ENCODE data around the gene UXS1.

UXS1 gene

DNA sequence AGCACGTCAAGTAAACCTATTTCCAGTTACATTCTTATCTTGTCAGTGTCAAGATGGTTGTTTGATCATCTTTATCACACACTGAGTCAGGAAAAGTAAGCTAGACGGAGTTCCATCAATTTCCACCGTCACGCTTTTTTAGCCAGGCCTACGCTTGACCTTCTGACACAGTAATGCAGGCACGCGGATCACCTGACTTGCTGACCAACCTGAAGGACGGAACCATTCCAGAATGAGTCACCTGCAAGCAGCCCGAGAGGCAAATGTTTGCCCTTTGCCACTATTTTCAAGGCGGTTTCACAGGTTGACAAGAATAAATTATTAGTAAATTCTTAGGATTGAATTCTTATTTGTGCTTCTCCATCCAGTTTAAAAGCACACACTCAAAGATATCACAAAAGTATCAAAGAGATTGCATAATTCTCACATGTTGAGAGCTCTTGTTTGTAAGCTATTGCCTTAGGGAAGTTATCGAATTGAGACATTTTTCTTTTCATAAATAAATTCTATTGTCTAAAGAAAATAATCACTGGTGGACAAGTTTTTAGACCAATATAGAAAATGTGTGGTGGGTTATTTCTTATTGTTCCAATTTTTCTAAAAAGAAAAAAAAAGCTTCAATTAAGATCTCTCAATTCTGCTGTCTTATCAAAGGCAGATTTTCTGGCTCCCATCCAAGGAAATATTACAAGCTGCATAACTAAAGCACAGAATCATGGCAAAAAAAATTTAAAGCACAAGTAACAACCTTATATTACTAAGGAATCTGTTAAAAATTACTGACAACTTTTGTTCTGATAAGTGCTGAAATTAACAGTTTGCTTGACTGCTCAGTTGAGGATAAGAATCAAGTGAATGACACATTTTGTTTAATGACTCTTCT lies 31.9 kb downstream of the UXS1 start:
- DNase-seq, result no peak

DNA sequence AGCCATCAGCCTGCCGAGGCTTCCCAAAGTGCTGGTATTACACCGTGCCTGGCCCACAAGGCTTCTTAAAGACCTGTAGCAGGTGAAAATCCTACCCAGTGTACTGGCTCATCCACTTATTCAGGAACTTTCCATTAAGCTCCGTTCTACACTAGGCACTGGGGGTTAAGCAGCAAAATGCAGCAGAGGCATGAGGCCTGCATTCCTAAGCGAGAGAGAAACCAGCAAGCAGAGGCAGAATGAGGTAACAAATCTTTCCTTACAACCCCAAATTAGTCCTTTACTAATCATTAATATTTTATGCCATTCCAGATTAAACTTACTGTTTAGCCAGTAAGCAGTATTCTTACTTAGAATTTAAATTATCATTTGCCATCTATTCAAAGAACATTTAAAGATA lies 32.8 kb downstream of the UXS1 start:
- no peak for DNase-seq

DNA sequence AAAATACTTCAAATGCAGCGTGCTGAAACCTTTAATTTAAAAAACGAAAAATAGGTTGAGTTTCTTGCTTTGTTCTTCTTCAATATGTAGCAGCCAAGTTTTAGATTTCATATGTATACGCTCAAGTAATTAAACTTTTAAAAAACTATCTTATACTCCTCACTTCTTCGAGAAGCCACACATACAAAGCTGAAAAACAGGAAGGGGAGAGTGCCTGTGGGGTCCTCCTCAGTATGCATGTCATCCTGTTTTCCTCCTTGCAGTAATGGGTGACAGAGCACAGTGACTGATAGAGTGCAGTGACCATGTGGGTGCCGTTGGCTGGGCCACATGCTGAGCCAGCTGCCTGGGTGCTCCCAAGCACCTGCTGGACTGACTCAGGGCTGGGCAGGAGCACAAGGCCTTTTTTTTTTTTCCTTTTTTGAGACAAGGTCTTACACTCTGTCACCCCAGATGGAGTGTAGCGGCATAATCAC lies 33.3 kb downstream of the UXS1 start:
- DNase-seq, result peak in 1 of 51 donors; percentile 9

DNA sequence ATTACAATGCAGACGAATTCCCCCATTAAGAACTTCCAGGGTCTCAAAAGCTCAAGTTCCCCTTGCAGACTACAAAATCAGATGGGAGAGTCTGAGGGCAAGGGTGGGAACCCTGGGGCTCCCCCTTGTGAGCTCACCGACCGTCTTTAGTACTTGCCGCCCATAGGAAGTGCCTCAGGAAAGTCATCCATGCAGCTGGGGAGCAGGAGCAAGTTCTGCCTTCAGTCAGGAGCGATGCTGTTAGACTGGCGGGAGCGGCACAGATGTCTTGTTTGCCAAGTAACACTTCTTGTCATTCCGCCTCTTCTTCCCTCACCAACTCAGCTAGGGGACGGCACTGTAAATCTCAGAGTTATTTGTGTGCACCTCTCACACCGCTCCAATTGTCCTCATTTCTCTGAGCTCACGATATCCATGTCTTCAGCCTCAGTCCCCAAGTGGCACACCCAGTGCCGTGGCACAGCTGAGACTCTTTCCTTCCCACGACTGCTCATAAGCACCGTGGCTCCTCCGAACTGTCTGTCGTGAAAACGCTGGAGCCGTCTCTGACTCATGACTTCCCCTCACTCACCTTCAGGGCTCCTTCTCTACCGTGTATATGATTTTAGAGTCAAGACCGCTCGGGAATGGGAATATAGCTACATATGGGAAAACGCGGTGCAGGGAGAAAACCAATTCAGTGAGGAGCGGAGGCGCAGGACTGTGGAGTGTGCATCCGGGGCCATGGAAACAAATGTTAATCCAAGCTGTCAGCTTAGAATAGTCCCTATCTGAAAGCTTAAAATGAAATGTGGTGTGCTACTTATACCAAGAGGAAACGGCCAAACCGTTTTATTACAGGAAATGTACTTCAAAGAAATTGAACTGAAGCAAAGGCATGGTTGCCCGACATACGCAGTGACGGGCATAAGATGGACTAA lies 34.0 kb downstream of the UXS1 start:
- peak in 1 of 51 donors; percentile 73 for DNase-seq

DNA sequence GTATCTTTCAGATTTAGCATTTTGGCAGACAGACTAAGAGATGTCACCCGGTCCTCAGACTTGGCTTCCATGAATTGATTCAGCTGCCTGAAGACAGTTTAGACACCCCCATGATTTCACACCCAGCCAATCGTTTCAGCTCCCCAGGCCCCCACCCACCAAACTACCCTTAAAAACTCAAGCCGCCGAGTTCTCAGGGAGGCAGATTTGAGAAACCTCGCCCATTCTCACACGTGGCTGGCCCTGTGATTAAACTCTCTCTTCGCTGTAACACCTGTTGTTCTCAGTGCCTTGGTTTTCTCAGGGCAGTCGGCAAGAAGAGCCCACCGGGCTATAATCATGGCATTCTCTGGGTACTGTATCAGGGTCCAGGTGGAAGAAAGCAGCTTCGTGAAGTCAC lies 35.2 kb downstream of the UXS1 start:
- no peak for DNase-seq

DNA sequence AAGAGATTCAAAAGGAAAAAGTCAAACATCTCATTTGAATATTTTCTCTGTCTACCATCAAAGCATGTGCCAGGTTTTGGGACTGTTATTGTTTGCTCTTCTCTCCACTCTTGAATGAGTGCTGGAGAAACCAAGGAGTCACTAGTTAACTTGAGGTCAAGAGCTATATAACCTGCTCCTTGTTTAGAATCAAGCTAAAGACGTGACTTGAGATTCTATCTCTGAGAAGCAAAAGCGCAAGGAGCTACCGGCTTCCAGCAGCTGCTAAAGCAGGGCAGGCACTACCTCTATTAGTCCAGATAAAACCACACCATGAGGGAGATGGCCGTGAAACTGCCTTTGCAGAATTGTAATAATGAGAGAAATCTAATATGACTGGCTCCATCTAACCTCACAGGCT lies 36.0 kb downstream of the UXS1 start:
- no peak for DNase-seq

DNA sequence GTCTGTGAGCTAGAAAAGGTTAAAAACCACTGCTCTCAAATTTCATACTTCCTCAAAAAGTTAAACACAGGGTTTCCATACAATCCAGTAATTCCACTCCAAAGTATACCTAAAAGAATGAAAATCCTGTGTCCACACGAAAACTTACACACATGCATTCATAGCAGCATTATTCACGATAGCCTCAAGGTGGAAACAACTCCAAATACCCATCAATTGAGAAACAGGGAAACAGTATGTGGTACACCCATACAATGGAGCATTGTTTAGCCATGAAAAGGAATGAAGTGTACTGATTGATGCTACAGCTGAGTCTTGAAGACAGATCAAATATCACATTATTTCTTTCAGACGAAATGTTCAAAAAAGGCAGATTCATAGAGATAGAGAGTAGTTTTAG lies 36.7 kb downstream of the UXS1 start:
- no peak for DNase-seq

DNA sequence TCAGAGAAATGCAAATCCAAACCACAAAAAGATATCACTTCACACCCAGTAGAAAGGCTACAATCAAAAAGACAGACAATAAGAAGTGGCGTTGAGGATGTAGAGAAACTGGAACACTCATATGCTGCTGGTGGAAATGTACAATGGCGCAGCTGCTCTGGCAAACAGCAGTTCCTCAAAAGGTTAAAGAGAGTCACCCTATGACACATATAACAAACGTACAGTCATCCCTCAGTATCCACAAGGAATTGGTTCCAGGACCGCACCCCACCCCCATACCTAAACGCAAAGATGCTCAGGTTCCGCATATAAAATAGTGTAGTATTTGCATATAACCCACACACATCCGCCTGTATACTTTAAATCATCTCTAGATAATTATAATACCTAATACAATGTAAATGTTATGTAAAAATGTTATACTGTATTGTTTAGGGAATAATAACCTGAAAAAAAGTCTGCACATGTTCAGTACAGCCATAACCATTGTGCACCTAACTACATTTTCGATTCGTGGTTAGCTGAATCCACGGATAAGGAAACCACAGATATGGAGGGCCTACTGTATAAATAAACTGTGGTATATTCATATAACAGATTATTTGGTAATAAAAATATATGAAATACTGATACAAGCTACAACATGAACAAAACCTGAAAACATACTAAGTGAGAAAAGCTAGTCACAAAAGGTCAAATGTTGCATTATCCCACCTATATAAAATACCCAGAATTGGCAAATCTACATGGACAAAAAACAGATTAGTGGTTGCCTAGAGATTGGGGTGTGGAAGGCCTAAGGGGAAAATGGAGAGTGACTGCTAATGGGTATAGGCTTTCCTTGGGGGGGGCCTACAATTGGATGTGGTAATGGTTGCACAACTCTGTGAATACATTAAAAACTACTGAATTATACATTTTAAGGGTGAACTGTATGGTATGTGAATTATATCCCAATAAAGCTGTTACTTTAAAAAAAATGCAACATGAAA lies 37.5 kb downstream of the UXS1 start:
- no peak for DNase-seq

DNA sequence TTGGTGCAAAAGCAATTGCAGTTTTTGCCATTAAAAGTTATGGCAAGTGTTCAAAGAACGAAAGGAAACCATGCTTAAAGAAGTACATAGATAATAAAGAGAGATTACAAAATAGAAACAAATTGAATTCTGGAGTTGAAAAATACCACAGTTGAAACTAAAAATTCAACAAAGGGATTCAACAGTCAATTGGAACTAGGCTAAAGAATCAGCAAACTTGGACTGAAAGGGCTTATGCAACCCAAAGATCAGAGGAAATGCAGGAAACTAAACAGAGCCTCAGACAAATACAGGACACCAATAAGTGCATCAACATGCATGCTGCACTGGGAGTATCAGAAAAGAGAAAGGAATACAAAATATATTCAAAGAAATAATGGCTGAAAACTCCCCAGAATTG lies 40.3 kb downstream of the UXS1 start:
- no peak for DNase-seq

DNA sequence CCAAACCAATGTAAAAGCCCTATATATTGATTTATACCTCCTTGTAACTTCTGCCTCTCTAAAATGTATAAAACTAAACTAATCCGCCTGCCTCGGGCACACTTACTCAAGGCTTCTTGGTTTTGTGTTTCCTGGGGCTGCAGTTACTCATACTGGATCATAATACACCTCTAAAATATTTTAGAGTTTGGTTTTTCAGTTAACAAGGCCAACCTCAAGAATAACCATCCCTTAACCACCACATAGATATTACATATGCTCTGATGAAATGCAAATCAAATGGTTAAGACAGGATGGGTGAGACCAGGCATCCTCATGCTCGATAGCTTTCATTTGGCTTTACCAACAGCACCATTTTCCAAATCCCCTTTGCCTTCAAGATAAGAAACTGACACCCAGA lies 46.4 kb downstream of the UXS1 start:
- no peak for DNase-seq

DNA sequence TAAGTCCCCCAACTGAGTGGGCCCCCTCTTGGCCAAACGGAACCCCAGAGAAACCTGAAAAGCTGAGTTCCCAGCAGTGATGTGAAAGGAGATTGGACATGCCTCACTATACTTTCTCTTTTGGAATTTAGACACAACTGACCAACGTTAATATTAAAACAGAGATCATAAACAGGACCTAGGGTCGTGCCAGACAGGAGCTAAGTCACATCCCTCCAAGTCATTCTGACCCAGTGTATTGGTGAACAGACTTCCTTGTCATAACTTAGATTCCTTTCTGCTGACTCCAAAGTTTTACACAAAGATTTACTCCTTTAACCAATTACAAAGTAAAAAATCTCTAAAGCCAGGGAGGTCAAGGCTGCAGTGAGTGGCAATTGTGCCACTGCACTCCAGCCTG lies 46.9 kb downstream of the UXS1 start:
- no peak for DNase-seq

DNA sequence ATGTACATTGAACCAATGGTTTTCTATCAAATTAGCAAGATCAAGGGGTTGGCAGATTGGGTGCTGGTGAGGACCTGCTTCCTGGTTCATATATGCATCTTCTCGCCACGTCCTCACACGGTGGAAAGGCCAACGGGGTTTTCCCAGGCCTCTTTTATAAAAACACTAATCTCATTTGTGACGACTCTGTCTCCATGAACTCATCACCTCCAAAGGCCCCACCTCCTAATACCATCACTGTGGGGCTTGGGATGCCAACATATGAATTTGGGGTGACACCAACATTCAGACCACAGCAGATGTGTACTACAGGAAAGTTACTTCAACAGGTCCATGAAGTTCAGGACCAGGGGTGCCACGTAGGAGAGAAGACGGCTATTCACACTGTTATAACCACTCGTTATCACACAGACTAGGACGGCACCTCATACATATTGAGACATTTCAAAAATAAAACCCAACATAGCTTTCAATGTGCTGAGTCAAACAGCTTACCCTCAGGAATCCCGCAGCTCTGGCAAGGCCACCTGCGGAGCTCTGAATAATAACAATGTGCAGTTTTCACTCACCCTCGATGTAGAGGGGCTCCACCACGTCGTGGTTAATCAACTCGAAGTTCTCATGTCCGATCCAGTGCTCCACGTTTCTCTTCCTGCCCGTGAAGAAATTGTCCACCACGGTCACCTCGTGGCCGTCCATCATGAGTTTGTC lies 49.3 kb downstream of the UXS1 start:
- DNase-seq, result no peak

DNA sequence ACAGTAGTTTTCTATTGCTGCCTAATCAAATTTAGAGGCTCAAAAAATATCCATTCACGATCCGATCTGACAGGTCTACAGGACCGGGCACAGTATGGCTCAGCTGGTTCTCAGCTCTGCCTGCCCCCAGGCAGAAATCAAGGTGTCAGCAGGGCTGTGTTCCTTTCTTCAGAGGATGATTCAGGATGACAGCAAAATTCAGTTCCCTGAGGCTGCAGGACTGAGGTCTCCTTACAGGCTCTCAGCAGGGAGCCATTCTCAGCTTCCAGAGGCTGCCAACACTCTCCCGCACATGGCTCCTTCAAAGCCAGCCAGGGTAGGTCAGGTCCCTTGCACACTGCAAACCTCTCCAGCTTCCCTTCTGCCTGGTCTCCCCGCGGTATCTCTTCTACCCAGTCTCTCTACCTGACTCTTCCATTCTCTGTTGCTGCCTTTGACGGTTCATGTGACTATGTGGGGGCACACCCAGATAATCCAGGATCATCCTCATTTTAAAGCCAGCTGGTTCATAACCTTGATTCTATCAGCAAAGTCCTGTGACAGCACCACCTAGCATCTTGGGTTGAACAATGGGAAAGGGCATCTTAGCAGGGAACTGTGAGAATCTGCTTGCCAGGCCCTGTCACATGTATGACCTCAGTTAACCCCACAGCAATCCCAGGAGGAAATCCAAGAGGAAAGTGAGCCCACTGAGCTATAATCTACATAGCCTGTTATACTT lies 50.4 kb downstream of the UXS1 start:
- DNase-seq, result no peak

DNA sequence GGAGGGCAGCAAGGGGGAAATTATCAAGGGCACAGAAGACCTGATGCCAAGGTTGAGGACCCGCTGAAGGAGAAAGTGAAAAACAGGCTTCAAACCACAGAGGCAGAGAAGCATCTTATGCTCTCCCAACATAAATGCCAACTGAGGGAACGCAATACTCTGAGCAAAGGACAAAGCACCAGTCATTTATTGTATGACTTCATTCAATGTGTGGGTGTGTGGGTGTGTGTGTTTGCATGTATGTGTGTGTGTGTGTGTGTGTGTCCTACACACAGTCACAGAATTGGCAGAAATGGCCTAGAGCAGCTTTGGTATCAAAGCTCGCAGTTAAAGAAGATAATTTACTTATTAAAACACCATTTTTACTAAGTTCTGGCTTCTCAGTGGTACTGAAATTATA lies 51.4 kb downstream of the UXS1 start:
- DNase-seq, result peak in 1 of 51 donors; percentile 12

DNA sequence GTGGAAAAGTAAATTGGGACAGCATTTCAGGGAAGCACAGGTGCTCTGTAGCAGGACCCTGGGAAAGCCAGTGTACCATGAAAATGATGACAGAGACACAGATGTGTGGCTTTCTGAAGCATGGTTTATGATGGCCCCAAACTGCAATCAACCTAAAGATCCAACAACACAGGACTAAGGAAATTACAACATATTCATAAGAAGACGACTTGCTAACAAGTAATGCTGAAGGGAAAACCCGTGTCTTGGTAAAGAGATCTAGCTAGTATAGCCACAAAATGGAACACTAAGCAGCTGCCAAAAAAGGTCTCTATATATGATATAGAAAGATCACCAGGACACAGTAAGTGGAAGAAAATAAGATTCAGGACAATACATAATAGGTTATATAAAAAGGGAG lies 53.2 kb downstream of the UXS1 start:
- no peak for DNase-seq

DNA sequence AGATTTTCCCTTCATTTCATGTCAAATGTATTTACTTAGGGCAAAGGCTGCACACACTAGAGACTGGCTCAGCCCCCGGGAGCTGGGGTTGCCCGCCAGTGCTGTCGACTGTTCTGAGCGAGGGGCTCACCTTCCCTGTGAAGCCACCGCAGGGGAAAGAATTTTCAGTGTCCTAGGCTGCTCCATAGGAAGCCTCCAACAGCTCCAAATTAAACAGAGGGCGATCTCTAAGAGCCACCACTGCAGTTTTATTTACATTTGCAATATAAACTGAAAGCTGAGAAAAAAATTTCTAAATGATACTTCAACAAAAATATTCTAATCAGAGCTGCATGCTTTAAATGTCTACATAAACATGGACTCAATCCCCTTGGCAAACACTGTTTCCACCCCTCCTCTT lies 54.0 kb downstream of the UXS1 start:
- DNase-seq, result no peak

DNA sequence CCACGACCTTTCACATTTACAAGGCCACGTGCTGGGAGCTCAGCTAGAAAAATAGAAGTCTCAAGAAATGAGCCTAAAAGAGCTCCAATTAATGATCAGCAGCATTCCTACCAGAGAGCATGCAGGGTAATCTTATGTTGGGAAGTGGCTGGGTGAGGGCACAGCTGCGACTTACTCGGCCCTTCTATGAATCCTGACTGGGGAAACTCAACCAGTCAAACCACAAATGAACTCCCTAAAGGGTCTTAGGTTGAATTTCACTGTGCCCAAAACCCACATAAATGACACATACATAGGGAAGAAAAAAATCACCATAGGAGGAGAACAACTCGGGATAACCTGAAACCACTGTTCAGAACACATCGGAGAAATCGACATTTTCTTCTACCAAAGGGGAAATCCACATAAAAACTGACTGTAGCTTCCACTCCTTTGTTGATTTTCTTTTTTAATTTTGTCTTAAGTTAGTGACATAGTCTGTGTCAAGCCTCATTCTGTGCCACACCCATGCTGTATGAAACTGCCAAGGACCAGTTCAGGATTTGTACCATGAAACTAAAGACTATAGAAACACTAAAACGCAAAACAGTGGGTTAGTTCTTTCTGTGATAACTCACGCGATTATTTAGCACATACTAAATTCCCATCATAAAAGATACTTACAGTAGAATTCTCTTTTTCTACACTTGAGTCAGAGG lies 54.7 kb downstream of the UXS1 start:
- no peak for DNase-seq

DNA sequence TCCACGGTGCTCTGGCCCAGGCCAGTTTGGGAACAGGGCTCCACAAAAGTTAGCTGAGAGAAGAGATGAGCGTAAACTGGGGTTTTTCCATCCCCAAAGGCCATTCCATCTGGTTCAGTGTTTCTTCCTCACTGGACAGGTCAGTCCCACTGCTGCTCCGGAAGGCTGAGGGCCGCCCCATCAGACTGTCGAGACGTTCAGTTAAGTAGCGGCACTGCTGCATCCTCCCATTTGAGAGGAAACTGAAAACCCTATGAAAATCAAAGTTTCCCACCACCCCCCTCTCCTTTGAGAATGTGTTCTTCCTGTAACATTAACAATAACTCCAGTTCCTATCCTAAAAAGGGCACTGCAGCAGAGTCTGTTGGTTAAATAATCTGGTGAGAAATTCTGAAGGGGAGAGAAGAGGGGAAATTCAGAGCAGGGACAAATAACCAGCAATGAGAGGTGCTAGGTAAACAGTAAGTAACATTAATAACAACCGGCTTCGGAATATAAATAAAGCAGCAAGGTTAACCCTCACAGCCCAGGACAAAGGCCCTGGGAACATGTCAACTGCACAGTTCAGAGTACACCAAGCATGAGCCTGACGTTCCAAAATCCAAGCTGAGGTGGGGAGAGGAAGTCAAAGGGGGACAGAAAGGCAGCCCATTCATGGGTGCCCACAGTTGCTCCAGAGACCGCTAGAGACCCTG lies 55.4 kb downstream of the UXS1 start:
- DNase-seq, result no peak
